Glomerular visceral epithelial cell (primary cell): ENCODE measurements around the gene HSPA4L.

Experiments used
- DNase-seq: peaks from one replicate; pipeline ENCODE4 v3.0.0-alpha.2; 2016; ENCODE audit errors: extremely low spot score

Gene HSPA4L

GRCh38 chr4:127783955-127784770 lies 2.0 kb downstream of the HSPA4L start:
- peak; percentile 29 for DNase-seq

DNA sequence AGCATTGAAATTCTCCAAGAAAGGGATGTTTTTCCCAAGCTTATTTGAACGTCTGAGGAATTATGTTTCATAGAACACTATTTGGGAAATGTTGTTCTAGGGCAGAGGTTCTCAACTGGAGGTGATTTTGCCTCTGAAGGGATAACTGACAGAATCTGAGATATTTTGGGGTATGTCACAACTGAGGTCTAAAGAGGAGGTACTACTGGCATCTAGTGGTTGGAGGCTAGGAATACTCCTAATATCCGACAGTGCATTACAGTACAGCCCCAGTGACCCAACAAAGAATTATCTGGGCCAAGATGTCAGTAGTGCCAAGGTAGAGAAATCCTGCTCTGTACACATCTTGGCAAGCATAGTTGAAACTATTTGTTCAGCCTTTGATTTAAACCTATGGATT lies 6.4 kb downstream of the HSPA4L start:
- peak; percentile 19 for DNase-seq

DNA sequence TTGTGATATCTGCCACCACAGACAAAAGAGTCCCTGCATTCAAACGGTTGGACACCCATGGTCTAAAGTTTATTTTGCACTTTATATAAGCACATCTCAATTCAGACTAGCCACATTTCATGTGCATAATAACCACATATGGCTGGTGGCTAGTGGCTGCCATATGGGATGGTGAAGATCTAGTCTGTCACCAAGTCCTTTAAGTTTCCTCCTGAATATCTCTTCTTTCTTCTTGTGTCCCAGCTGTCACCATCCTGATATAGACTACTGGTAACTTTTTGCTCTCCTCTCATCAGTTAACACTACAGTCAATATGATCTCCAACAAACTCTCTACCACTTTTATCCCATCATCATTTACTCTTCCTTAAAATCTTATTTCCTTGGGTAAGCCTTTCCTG lies 9.3 kb downstream of the HSPA4L start:
- DNase-seq = no peak

GRCh38 chr4:127793528-127793927 lies 11.4 kb downstream of the HSPA4L start:
- no peak for DNase-seq

DNA sequence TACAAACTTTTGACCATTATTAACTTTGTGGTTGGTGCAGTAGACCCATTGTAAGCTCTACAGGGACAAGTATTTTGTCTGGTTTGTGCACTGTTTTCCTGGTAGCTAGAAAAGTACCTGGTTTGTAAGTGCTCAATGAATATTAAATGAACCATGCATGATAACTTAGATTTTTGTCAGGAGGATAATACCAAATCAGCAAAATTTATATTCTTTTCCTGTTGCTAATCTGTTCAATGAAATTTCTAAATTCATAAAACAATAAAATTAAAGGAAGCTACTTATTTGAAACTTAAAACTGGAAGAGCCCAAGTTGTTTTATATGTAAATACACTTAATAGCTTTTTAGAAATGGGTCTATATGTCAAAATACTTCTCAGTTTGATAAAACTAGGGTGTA lies 17.6 kb downstream of the HSPA4L start:
- no peak for DNase-seq

- peak; percentile 1 for DNase-seq
Measured at GRCh38 chr4:127809173-127809800, 27.2 kb downstream of the HSPA4L start.

- no peak for DNase-seq
Measured at GRCh38 chr4:127810551-127810950, 28.4 kb downstream of the HSPA4L start.

- no peak for DNase-seq
Measured at GRCh38 chr4:127822430-127822829, 40.3 kb downstream of the HSPA4L start.

GRCh38 chr4:127828121-127828520 lies 46.0 kb downstream of the HSPA4L start:
- no peak for DNase-seq

DNA sequence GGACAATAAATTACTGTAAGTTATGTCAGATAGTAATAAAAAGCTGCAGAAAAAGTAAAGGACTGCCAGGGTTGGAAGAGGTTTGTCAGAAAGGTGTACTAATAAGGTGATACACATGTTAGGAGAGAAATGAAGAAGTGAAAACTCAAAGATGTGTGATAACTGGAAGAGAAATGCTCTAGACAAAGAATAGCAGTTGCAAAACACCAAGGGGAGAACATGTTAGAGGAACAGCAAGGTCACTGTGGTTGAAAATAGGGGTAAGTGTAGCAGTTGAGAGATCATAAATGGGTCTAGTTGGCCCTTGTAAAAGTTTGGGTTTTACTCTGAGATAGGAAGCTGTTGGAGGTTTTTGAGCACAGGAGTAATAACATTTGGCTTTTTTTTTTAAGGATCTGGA lies 46.9 kb downstream of the HSPA4L start:
- no peak for DNase-seq

DNA sequence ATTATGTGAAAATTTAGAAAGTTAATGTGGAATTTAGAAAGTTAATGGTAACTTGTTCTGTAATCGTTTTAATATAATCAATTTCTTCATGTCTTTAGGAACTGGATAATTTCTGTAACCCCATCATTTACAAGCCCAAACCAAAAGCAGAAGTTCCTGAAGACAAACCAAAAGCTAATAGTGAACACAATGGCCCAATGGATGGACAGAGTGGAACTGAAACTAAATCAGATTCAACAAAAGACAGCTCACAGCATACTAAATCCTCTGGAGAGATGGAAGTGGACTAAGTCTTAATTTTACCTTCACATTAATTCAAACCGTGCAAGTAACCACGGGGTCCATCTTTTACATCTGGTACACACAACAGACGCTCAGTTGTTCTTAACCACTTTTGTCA lies 50.5 kb downstream of the HSPA4L start:
- no peak for DNase-seq

DNA sequence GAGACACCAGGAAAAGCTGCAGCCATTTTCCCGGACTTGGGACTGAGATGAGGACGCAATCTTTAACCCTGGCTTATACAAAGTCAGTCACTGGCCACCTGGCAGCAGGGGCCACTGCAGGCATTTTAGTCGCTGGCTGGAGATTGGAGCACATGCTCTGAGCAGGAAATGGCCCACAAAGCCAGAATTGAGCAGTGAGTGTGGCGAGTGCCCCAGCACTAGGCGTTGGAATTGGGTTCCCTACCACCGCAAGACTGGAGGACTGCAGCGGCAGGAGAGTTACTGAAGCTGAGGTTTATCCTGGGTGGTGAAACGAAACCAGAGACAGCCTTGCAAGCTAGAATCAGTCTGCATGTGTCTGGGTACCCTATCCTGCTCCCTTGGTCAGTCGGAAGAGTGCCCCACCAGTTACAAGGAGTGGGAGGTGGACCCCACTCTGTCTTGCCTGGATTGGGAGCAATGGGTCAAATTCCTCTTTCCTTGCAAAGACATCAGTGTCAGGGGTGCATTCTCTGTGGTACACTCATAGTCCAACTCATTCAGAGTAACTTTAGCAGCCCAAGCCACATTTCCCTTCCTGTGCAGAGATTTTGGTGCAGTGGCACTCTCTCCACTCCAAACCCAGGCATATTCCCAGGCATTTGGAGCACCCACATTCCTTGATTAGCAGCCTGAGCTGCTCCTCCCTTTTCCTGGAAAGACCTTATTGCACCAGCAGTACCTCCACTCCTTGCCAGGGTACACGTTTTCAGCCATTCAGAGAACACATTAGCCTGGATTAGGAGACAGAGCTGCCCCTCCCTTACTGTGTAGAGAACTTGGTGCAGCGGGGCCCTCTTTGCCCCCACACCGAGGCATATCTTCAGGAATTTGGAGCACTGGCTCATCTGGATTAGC lies 61.8 kb downstream of the HSPA4L start:
- no peak for DNase-seq

GRCh38 chr4:127844601-127845116 lies 62.5 kb downstream of the HSPA4L start:
- no peak for DNase-seq

GRCh38 chr4:127846061-127846460 lies 63.9 kb downstream of the HSPA4L start:
- DNase-seq = no peak

DNA sequence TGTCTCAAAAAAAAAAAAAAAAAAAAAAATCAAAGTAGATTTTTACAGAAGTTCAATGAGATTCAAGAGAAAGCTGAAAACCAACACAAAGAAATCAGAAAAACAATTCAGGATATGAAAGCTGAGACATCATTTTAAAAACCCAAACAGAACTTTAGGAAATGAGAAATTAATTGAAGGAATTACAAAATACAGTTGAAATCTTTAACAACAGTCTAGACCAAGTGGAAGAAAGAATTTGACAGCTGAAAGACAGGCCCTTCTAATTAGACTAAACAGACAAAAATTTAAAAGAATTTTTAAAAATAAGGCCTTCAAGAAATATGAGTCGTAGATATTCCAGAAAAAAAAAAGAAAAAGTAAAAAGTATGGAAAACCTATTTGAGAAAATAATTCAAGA lies 64.6 kb downstream of the HSPA4L start:
- no peak for DNase-seq

DNA sequence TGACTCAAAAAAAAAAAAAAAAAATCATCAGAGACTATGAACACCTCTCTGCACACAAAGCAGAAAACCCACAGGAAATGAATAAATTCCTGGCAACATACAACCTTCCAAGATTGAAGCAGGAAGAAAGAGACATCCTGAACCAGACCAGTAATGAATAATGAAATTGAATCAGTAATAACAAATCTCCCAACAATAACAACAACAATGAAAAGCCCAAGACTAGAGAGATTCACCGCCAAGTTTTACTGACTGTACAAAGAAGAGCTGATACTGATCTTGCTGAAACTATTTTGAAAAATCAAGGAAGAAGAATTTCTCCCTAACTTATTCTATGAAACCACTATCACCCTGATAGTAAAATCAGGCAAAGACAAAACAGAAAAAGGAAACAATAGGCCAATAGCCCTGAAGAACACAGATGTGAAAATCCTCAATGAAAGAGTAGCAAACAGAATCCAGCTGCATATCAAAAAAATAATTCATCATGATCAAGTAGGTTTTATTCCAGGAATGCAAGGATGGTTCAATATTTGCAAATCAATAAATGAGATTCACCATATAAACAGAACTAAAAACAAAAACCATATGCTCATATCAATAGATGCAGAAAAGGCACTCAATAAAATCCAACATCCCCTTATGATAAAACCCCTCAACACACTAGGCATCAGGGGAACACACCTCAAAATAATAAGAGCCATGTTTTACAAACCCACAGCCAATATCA lies 67.5 kb downstream of the HSPA4L start:
- DNase-seq = no peak

- no peak for DNase-seq
Measured at GRCh38 chr4:127852661-127853060, 70.5 kb downstream of the HSPA4L start.

DNA sequence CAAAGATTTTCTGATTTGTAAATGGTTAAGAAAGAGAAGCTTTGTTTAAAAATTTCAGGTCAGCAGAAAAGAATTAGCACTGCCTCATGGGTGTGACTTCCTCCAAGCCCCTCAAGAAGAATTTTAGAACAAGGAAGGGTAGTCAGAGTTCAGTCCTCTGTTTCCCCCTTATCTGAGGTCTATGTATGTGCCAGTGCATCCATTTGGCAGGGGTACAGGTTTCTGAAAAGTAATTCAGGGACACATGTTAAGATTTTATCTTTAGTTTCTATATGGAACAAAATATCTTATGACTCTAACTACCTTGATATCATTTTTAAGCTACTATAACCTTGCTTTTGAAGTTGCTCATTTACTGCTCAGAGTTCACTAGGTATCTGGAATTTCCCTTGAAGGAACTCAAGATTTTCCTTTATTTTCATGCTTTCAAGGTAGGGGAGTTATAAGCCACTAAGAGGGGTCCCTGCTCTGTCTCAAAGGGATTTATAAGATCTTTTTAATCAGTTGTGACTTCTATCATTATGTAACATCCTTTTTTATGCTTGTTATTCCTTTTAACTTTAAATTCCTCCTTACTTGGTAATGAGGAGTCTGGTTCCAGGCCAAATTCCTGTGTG lies 74.2 kb downstream of the HSPA4L start:
- DNase-seq = no peak

DNA sequence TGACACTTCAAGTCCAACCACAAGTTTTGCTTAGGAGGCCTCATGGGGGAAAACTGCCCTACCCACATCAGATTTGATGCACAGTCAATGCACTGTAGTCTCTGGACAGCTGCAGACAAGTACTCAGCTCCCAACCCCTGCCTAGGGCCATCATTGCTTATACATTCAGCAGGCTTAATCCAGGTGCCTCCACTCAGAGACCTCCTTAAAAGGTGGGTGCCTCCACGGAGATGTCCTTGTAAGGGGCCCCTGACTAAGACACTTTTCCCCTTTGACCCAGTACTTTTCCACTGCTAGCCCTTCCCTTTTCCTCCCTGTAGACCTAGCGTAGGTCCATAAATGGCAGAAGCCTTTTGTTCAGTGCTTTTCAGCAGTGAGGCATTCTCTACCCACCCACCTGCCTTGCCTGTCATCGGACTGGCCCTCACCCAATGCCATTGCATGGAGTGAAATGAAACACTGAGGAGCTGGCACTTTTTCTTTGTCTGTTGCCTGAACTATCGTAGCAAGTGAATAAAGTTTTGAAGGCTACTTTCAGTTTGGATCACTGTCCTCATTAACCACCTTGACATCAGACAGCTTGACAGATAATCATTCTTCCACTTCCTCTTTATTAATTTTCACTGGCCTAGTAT lies 74.8 kb downstream of the HSPA4L start:
- peak; percentile 84 for DNase-seq

DNA sequence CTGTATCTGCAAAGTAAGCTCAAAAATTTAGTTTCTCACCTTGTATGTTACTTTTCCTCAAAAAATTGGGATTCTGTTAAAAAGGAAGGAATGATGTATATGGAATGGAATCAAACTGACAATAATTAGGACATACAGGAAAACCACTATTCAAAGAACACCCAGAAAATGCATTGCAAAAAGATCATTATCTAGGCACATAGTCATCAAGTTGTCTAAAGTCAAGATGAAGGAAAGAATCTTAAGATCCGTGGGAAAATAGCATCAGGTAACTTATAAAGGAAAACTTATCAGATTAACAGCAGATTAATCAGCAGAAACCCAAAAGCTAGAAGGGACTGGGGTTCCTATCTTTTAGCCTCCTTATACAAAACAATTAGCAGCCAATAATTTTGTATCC lies 75.5 kb downstream of the HSPA4L start:
- DNase-seq = no peak

DNA sequence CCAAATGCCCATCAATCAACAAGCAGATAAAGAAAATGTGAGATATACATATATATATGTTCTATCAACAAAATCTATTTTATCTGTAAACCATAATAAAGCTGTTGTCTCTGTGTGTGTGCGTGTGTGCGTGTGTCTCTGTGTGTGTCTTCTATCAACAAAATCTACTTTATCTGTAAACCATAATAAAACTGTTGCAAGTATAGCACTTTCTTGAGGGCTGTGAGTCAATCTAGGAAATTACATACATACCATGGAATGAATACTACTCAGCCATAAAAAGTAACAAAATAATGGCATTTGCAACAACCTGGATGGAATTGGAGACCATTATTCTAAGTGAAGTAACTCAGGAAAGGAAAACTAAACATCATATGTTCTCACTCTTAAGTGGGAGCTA lies 86.1 kb downstream of the HSPA4L start:
- no peak for DNase-seq
